ENCODE results near the gene GMEB2.
"Not testable (repeated sequence)": the region's sequence is repeated elsewhere in the genome, so short reads cannot be mapped to it uniquely, and the experiment has no call there.

The GMEB2 gene

GRCh38 chr20:63568986-63569949 is 57.6 kb downstream of the GMEB2 start:
- DNase-seq = peak; percentile 42

GRCh38 chr20:63568170-63568981 is 58.5 kb downstream of the GMEB2 start:
- DNase-seq = no peak

- DNase-seq = no peak
Observed at GRCh38 chr20:63567386-63568169, 59.3 kb downstream of the GMEB2 start.

GRCh38 chr20:63567136-63567385 is 59.8 kb downstream of the GMEB2 start:
- DNase-seq = no peak

- DNase-seq = no peak
Observed at GRCh38 chr20:63566395-63567135, 60.3 kb downstream of the GMEB2 start.

GRCh38 chr20:63565699-63566335 is 61.1 kb downstream of the GMEB2 start:
- DNase-seq = no peak

GRCh38 chr20:63565021-63565698 is 61.7 kb downstream of the GMEB2 start:
- no peak for DNase-seq

- DNase-seq = no peak
Observed at GRCh38 chr20:63564036-63564810, 62.7 kb downstream of the GMEB2 start.

- no peak for DNase-seq
Observed at GRCh38 chr20:63563225-63563935, 63.5 kb downstream of the GMEB2 start.

GRCh38 chr20:63562461-63563224 is 64.3 kb downstream of the GMEB2 start:
- DNase-seq = no peak

- DNase-seq = no peak
Observed at GRCh38 chr20:63561624-63562396, 65.1 kb downstream of the GMEB2 start.

- DNase-seq = no peak
Observed at GRCh38 chr20:63560856-63561609, 65.9 kb downstream of the GMEB2 start.

GRCh38 chr20:63560333-63560805 is 66.5 kb downstream of the GMEB2 start:
- DNase-seq = no peak

- not testable (repeated sequence) for DNase-seq
Observed at GRCh38 chr20:63559485-63560332, 67.2 kb downstream of the GMEB2 start.

GRCh38 chr20:63558804-63559484 is 68.0 kb downstream of the GMEB2 start:
- no peak for DNase-seq

- DNase-seq = no peak
Observed at GRCh38 chr20:63557481-63557891, 69.4 kb downstream of the GMEB2 start.
